Suppressor macrophage treated with lipopolysaccharide for 1 hour (primary cell): ENCODE results near the gene PKDREJ.
"Not testable (repeated sequence)": the region's sequence is repeated elsewhere in the genome, so short reads cannot be mapped to it uniquely, and the experiment has no call there.

Source experiments
- DNase-seq, 3 donors: peaks; one replicate each; pipeline ENCODE4 v3.0.0-alpha.2; 2020 to 2022

PKDREJ gene

DNA sequence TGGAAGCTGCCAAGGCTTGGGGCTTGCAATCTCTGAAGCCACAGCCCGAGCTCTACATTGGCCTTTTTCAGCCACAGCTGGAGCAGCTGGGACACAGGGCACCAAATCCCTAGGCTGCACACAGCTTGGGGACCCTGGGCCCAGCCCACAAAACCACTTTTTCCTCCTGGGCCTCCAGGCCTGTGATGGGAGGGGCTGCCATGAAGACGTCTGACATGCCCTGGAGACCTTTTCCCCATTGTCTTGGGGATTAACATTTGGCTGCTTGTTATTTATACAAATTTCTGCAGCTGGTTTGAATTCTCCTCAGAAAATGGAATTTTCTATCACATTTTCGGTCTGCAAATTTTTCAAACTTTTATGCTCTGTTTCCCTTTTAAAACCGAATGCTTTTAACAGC, 2.5 kb upstream of the PKDREJ start:
- DNase-seq, result not testable (repeated sequence)

DNA sequence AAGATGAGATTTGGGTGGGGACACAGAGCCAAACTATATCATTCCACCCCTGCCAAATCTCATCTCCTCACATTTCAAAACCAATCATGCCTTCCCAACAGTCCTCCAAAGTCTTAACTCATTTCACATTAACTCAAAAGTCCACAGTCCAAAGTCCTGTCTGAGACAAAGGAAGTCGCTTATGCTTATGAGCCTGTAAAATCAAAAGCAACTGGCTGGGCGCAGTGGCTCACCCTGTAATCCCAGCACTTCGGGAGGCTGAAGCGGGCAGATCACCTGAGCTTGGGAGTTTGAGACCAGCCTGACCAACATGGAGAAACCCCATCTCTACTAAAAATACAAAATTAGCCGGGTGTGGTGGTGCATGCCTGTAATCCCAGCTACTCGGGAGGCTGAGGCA, 1.4 kb upstream of the PKDREJ start:
- DNase-seq, result not testable (repeated sequence)

- DNase-seq, result peak; percentile 73 to 84 (median 73)
These were observed 511 bp downstream of the PKDREJ start for GRCh38 chr22:46262449-46263215.

DNA sequence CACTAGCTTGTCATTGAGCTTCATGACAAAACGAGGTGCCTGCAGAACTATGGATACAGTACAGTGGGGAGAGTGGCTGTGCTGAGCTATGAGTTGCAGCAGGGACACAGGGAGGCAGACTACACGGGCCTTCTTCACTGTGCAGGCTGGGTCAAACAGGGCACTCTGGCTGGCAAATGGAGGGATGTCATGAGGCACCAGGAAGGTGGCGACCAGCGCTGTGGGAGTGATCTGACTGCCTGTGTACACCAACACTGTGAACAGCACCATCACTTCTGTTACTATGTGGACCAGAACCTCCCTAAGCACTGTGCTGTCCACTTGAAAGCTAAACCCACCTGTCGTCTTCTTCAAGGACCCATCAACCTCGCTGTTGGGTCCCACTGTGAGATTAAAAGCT, 3.1 kb downstream of the PKDREJ start:
- no peak for DNase-seq

- DNase-seq, result no peak
These were observed 3.8 kb downstream of the PKDREJ start for GRCh38 chr22:46259374-46259773.

DNA sequence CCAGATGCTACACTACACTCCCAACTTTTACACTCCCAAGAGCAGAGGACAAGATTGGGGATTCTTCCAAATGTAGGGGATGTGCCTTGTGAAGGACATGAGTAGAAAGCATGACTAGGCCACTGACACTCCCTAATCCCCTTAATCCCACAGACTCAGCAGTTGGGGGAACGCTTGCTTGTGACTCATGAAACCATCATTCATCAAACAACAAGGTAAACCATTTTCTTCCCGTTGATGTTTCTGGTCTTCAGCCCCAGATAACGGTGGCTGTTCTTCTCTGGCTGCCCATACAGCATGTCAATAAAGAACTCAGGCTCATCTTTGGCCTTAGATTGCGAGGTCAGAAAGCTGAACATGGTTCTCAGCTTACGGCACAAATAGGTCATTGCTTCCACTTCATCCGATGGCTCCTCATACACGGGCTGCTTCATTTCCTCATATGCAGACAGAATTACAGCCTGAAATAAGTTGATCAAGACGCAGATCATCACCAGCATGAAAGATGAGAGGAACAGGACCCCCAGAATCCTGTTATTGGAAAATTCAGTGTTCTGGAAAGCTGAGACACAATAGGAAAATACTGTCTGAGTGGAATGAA, 6.7 kb downstream of the PKDREJ start:
- DNase-seq, result peak in 1 of 3 donors; percentile 44

DNA sequence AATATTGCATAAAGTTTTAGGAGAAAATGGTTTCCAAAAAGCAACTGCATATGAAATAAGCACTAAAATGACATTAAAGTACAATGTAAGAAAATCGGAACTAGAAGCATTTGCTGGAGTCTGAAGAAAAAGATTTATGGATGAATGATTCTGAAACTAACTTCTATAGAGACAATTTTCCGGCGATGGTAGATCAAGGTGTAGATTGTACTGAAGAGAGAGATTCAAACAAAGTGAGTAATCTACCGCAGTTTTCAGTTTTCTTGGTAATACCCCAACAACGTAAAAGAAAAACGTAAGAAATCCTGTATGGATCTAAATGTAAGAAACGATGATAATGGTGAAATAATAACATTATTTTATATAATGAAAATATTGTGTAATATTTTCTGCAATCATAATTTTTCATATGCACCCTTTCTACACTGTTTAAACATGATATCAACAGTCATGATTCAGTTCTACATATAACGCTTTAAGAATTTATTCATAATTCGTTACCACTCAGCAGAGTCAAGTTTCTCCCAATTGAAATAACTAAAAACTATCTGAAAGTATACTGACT, 11.2 kb downstream of the PKDREJ start:
- DNase-seq, result no peak

DNA sequence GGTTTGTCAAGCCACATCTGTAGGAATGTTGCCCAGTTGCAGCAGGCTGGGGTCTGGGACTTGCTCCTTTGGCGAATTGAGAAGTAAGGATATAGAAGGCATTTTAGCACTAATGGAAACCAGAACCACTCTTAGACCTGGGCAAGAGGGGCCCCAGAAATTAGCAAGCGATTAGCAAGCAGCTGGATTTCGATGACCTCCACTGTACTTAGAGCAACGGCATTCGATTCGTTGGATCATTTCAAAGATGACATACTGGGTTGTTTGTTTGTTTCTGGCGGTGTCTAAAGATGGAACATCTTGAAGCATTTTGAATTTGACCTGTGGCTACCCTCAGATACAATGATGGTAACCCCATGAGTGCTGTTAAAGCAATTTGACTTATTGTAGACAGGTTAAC, 11.9 kb downstream of the PKDREJ start:
- no peak for DNase-seq

- no peak for DNase-seq
These were observed 12.4 kb downstream of the PKDREJ start for GRCh38 chr22:46250783-46251125.

- DNase-seq, result peak; percentile 94 to 97 (median 96)
These were observed 12.9 kb downstream of the PKDREJ start, which contains the start of gene CDPF1 for GRCh38 chr22:46250035-46250782. Gene CDPF1 (minus strand): TSS chr22:46250293. CDS start chr22:46248284, 2,009 bp downstream.

DNA sequence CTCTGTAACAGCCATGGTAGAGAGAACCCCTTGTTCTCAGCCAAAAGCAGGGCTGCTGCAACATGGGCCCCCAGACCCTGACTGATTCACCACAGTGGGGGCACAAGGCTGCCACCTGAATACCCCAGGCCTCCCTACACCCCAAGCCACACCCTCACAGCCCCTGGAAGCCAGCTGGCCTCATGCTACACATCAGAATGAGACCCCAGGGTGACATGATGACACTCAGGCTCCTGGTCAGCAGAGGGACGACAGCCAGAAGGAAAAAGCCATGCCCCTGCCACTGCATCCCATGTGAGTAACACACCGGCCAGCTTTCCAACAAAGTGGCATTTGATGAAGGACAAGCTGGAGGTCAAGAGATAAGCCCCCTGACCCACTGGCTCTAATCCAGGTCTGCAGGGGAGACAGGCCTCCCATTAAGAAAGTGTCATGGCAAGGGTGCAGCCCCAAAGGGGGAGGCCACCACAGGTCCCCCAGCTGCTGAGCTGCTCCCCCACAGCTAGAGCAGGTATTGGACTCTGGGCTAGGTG, 15.6 kb downstream of the PKDREJ start:
- no peak for DNase-seq

GRCh38 chr22:46246178-46246577, 17.0 kb downstream of the PKDREJ start:
- no peak for DNase-seq

GRCh38 chr22:46245511-46245910, 17.6 kb downstream of the PKDREJ start:
- DNase-seq, result no peak

- DNase-seq, result no peak
These were observed 18.4 kb downstream of the PKDREJ start for GRCh38 chr22:46244771-46245170.

DNA sequence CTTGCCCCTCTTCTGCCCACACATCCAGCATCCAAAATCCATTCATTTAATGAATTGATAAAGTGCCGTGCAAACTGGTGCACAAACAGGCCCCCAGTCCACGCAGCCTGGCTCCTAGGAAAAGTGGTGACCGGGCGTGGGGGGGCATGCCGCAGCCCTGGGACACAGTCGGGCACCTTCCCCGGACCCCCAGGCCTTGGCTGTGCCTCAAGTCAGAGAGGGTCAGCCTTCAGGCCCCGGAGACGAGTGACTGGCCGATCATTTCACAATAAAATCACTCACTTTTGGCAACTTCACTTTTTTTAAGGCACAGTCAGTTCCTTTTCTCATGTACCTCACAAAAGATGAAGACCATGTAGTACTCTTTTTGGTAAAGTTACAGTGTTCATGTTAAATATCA, 21.1 kb downstream of the PKDREJ start:
- peak; percentile 33 to 66 (median 43) for DNase-seq

- no peak for DNase-seq
These were observed 21.6 kb downstream of the PKDREJ start for GRCh38 chr22:46241396-46242007.

DNA sequence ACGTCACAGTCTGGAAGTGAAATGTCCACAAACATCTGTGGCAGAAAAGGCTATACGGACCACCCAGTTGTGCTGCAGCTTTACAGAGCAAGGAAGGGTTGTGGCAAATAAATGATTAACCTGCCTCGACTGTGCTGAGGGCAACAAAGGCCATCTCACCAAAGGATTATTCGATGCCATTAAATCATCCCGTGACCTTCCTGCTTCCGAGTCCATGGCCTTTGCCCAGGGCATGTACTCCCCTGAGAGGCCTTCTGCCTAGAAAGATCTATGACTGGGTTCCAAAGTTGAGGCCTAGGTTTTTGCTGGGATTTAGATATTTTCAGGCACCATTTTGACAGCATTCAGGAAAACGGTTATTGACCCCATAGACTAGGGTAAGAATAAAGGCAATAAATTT, 22.2 kb downstream of the PKDREJ start:
- DNase-seq, result no peak

DNA sequence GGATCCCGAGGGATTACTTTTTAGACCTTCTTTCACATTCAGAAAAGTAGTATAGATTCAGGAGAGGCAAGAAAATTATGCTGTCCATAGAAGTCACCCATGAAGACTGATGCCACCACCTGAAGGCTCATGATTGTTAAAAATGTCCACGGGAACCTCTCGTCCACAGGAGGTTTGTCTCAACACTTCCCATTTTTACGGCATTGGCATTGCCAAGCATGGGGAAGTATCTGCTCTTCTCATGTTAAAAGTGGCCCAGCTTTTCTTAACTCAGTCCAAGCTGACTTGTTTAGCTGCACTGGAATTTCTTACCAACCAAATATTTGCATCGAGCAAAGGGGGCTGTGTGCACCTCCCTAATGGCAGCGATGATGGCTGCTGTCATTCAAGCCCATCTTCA, 22.6 kb downstream of the PKDREJ start:
- peak; percentile 39 to 54 (median 44) for DNase-seq

DNA sequence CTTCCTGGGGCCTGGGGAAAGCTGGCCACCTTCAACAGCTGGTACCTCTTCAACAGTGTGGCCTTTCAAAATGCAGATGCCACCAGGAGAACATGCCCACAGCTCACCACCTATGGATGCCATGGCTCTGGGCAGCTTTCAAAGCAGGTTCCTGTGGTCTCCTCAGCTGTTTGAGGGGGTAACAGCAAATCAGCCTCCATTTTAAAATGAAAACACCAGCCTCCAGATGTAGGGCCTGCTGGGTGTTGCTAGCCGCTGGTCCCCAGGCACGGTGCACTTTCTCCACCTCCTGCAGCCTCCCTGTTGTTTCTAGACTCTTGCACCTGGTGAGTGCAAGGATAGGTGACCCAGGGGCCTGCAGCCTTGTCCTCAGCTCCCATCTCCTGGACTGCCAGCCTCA, 23.1 kb downstream of the PKDREJ start:
- no peak for DNase-seq

DNA sequence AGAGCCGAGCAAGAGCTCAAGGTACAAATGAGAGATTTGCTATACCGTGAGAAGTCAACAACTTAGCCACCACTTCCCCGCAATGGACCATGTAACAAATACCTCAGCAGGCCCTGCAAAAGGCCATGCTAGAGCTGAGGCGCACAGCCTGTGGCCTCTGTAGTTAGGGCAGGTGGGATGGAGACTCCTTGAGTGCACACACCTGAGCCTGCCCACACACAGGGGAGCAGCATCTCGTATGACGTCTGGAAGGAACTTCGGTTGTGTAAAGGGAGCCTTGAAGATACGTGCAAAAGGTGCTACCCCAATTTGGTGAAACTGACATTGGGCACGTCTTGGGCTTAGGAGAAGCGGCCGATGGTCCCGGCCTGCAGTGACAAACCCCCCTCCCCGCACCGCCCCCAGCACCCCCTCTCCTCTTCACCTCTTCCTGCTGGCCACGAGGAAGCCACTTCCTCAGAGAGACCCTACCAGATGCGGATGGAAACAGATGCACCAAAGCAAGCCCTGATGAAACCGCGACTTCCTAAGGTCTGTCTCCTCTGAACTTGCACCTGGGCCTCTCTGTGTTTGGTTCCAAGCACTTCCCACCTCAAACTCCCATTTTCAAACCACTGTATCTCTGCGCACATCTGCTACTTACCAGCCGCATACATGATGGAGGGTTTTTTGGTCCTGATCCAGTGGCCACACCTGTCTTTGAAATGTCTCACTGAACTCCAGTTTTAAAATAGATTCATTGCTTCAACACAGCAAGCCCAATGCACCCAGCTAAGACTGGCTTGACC, 23.7 kb downstream of the PKDREJ start:
- no peak for DNase-seq

DNA sequence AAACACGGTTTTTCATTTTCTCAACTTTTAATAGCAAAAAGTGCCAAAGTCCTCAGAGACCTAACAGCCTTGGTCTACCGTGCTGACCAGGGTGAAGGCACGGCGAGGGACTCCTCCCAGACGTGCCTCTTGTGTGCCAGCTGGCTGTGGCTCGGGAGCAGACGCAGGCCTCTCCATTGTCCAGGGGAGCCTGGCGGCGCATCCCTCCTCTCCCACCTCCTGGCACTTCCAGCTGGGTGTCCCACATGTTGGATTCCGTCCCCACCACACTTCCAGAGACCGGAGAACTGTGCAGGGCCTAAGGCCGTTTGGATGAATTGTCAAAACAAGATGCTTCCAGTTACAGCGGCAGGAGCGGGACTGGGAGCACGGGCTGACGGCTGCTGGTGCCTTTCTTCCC, 24.6 kb downstream of the PKDREJ start:
- DNase-seq, result no peak
